Psoas muscle (tissue), 8 donors: Measurements from ENCODE around the gene CNTRL. TPM values are rescaled to one million over a fixed set of nuclear protein-coding genes. Genes with fewer than 3 reads are reported as not detected.

Source experiments
- ATAC-seq, 4 donors: fragments of 200-7000 bp; cut with Tn5 transposase; one replicate each; pipeline ENCODE4 v1.9.1; 2020; ENCODE audit warnings: moderate library complexity in 3 of 4, mild to moderate bottlenecking in 2 of 4
- DNase-seq, 2 donors: peaks; one replicate each; pipeline ENCODE4 v3.0.0-alpha.2; 2020
- H3K27ac ChIP-seq: fragments of 200-600 bp; one replicate; pipeline ENCODE4 v1.8.0; 2022
- H3K27me3 ChIP-seq, 3 donors: fragments of 200-600 bp in 1 of 3; one replicate each; pipeline versions ENCODE4 v1.6.1 to v1.8.0; 2013 to 2022; ENCODE audit warnings: low read length in 2 of 3, mild to moderate bottlenecking in 2 of 3, moderate library complexity in 1 of 3; ENCODE audit not compliant: insufficient read depth in 3 of 3
- H3K36me3 ChIP-seq, 2 donors: fragments of 200-600 bp in 1 of 2; one replicate each; pipeline versions ENCODE4 v1.6.1 to v1.8.0; 2013 to 2022; ENCODE audit warnings: low read depth in 1 of 2, mild to moderate bottlenecking in 1 of 2, moderate library complexity in 1 of 2; ENCODE audit not compliant: insufficient read depth in 1 of 2
- H3K4me1 ChIP-seq: fragments of 200-600 bp; one replicate; pipeline ENCODE4 v1.8.0; 2022
- H3K4me3 ChIP-seq: fragments of 200-600 bp; one replicate; pipeline ENCODE4 v1.8.0; 2022; ENCODE audit warnings: mild to moderate bottlenecking
- H3K9me3 ChIP-seq: fragments of 200-600 bp; one replicate; pipeline ENCODE4 v1.8.0; 2022
- CTCF ChIP-seq: fragments of 200-600 bp; IDR thresholded peaks from one replicate; pipeline ENCODE4 v1.8.0; 2022; ENCODE audit warnings: antibody characterized with exemption
- WGBS, 3 donors: extraction: QIAGEN DNeasy Blood & Tissue Kit; methylation state at CpG; one replicate each; pipeline versions ENCODE4 v1.1.6 to v1.1.7; 2013; 5-methylcytosine and 5-hydroxymethylcytosine counted together
- intact Hi-C, 2 donors: fragments of 100-400 bp; cut with DNase I; formaldehyde crosslinking; loops; one replicate each; pipeline versions ENCODE4 v1.11.0 to v1.14.2; 2022
- polyA plus RNA-seq, 3 donors: library from polyadenylated mRNA; stranded (reverse); fragments of 200-250 nt; gene quantifications; one replicate each; pipeline ENCODE4 v1.2.3, GENCODE V29; 2013
- total RNA-seq, 4 donors: library from RNA; stranded (reverse); fragmentation: NEBNext Ultra II Directional in 2 of 4; extraction: Animal tissue kit (Norgen Biotek cat#: 25700) in 2 of 4; gene quantifications; one replicate each; pipeline versions ENCODE4 v1.2.1 to v1.2.4, GENCODE V29; 2021 to 2023
- donor health status: healthy with polysubstance abuse.
- donor health status: DM: no; HTN: no; CAD: no; lungs with moderate emphysema.
- donor health status: Bipolar disorder and iron deficiency.
- donor health status: healthy.
- donor health status: DM: yes; HTN: yes; CAD: no.
- donor health status: DM: no; HTN: no; CAD: no.
- donor health status: DM: no; HTN: no; CAD: no.
- donor health status: DM: yes; HTN: yes; CAD: no.

Gene CNTRL
- total and polyA plus RNA-seq, 7 donors: 1.00 to 2.4 (median 1.3) TPM

- intact Hi-C loops: loop anchor here in 1 of 2 donors (5.0 kb wide), 1 partner anchor 49 kb away; no protein-coding TSS in a partner anchor
- peaks cover 13% of the 10 kb centered on the region for H3K4me1 ChIP-seq
- DNase-seq: peak; percentile 27 to 64
- peaks cover 0 to 23% (median 2%) of the 10 kb centered on the region in 3 donors for H3K27me3 ChIP-seq
- 21 to 32% (median 32%) methylated on average over 4 of the region's 4 CpGs for WGBS, 3 donors
- ATAC-seq: peak in 2 of 4 donors; percentile 9 to 22
- no peaks in the 10 kb centered on the region for H3K9me3 ChIP-seq
- H3K36me3 ChIP-seq: no peaks in the 10 kb centered on the region
- TF ChIP-seq CTCF: no peak
- no peak overlapping the region for H3K27ac ChIP-seq
- H3K4me3 ChIP-seq: no peak overlapping the region
Observed at GRCh38 chr9:121073038-121073437, 1.7 kb upstream of the CNTRL start.

- H3K36me3 ChIP-seq: no peaks in the 10 kb centered on the region
- H3K4me1 ChIP-seq: peaks cover 13% of the 10 kb centered on the region
- peak overlapping the region; percentile 89 for H3K4me3 ChIP-seq
- DNase-seq (no peak), ATAC-seq (no peak)
- no peak for TF ChIP-seq CTCF
- peak overlapping the region; percentile 34 for H3K27ac ChIP-seq
- H3K9me3 ChIP-seq: no peaks in the 10 kb centered on the region
- WGBS, 3 donors: 5 to 7% (median 5%) methylated on average over 19 of the region's 19 CpGs
- H3K27me3 ChIP-seq: peaks cover 0 to 19% (median 2%) of the 10 kb centered on the region in 3 donors
- intact Hi-C loops: no loop called here
Observed at GRCh38 chr9:121075251-121076036, 689 bp downstream of the CNTRL start.

- H3K4me1 ChIP-seq: no peaks in the 10 kb centered on the region
- DNase-seq (no peak), ATAC-seq (no peak)
- H3K9me3 ChIP-seq: no peaks in the 10 kb centered on the region
- peaks cover 0 to 19% of the 10 kb centered on the region in 2 donors for H3K36me3 ChIP-seq
- no peak for TF ChIP-seq CTCF
- no peak overlapping the region for H3K27ac ChIP-seq
- intact Hi-C loops: no loop called here
- WGBS, 3 donors: 78 to 92% (median 81%) methylated on average over 1 of the region's 1 CpG
- no peak overlapping the region for H3K4me3 ChIP-seq
- H3K27me3 ChIP-seq: no peaks in the 10 kb centered on the region
Observed at GRCh38 chr9:121082075-121082474, 7.3 kb downstream of the CNTRL start.

- intact Hi-C loops: no loop called here
- Histone ChIP-seq H3K4me3 (no peak overlapping the region), H3K27ac (no peak overlapping the region), H3K27me3 (no peaks in the 10 kb centered on the region), H3K4me1 (no peaks in the 10 kb centered on the region), H3K9me3 (no peaks in the 10 kb centered on the region), H3K36me3 (peaks cover 0 to 26% of the 10 kb centered on the region in 2 donors)
- DNase-seq (no peak), ATAC-seq (no peak)
- 88 to 95% (median 90%) methylated on average over 1 of the region's 1 CpG for WGBS, 3 donors
- TF ChIP-seq CTCF: no peak
Observed at GRCh38 chr9:121085661-121086060, 10.9 kb downstream of the CNTRL start.
